Stomach (tissue), 9 donors: ENCODE data around the gene ETV1. TPM values are rescaled to one million over a fixed set of nuclear protein-coding genes. Genes with fewer than 3 reads are reported as not detected.
A peak's percentile ranks its signal among the peaks of the same experiment; 100 is the strongest.

Experiments
- DNase-seq, 2 donors: peaks; one replicate each; pipeline versions ENCODE4 v3.0.0 to v3.0.0-alpha.2; 2013 to 2019
- H3K27ac ChIP-seq, 5 donors: fragments of 200-600 bp in 4 of 5; sonication (generic) in 4 of 5; one replicate each; pipeline ENCODE4 v1.5.1; 2013 to 2019; ENCODE audit warnings: mild to moderate bottlenecking in 1 of 5, moderate library complexity in 1 of 5
- H3K27me3 ChIP-seq, 3 donors: fragments of 200-600 bp; sonication (generic); one replicate each; pipeline ENCODE4 v1.5.1; 2017 to 2019; ENCODE audit warnings: mixed run types in 1 of 3
- H3K36me3 ChIP-seq, 4 donors: fragments of 200-600 bp; sonication (generic); 1 replicate in 3 of 4; 2 replicates in 1 of 4; pipeline ENCODE4 v1.5.1; 2016 to 2019
- H3K4me1 ChIP-seq, 4 donors: fragments of 200-600 bp; sonication (generic); one replicate each; pipeline ENCODE4 v1.5.1; 2016 to 2019
- H3K4me3 ChIP-seq, 4 donors: fragments of 200-600 bp; sonication (generic) in 3 of 4; one replicate each; pipeline ENCODE4 v1.5.1; 2016 to 2019; ENCODE audit warnings: mild to moderate bottlenecking in 1 of 4
- H3K9me3 ChIP-seq, 4 donors: fragments of 200-600 bp; sonication (generic); one replicate each; pipeline ENCODE4 v1.5.1; 2016 to 2019
- CTCF ChIP-seq, 7 experiments: fragments of 450-650 bp in 4 of 7; fragments of 200-600 bp in 3 of 7; sonication (generic) in 3 of 7; IDR thresholded peaks; one replicate each; pipeline ENCODE4 v1.5.1; 2016 to 2019; ENCODE audit warnings: antibody characterized with exemption in 7 of 7, control low read depth in 2 of 7, mild to moderate bottlenecking in 1 of 7
- EP300 ChIP-seq: sonication (generic); formaldehyde crosslinking; IDR thresholded peaks from one replicate; pipeline ENCODE4 v1.6.1; 2017; ENCODE audit warnings: antibody characterized with exemption
- POLR2A ChIP-seq, 4 donors: fragments of 450-650 bp; IDR thresholded peaks; one replicate each; pipeline ENCODE4 v1.6.1; 2016; ENCODE audit warnings: antibody characterized with exemption in 4 of 4, control low read depth in 2 of 4, mild to moderate bottlenecking in 1 of 4, moderate library complexity in 1 of 4
- POLR2AphosphoS5 ChIP-seq, 3 donors: sonication (generic); formaldehyde crosslinking; IDR thresholded peaks; one replicate each; pipeline ENCODE4 v1.6.1; 2016; ENCODE audit warnings: antibody characterized with exemption in 3 of 3
- WGBS, 5 donors: extraction: QIAGEN DNeasy Blood & Tissue Kit in 3 of 5; methylation state at CpG; one replicate each; pipeline versions ENCODE4 v1.1.5 to v1.1.7; 2013 to 2018; 5-methylcytosine and 5-hydroxymethylcytosine counted together
- intact Hi-C: fragments of 100-400 bp; cut with DNase I; formaldehyde crosslinking; loops from one replicate; pipeline ENCODE4 v1.15.1; 2023; ENCODE audit warnings: low total_unique reads
- polyA plus RNA-seq, 3 donors: library from polyadenylated mRNA; stranded (reverse); fragments of 200-250 nt; gene quantifications; one replicate each; pipeline ENCODE4 v1.2.3, GENCODE V29; 2013
- total RNA-seq, 5 donors: library from RNA; depleted of rRNA; stranded (reverse); fragments of >200 nt; gene quantifications; one replicate each; pipeline versions ENCODE4 v1.1.0 to v1.2.3, GENCODE V29; 2014 to 2016
- donor health status: healthy with polysubstance abuse.
- donor health status: Bipolar disorder and iron deficiency.
- donor health status: healthy.

The ETV1 gene
- total and polyA plus RNA-seq, 8 donors: 0.29 to 17.6 (median 1.3) TPM

DNA sequence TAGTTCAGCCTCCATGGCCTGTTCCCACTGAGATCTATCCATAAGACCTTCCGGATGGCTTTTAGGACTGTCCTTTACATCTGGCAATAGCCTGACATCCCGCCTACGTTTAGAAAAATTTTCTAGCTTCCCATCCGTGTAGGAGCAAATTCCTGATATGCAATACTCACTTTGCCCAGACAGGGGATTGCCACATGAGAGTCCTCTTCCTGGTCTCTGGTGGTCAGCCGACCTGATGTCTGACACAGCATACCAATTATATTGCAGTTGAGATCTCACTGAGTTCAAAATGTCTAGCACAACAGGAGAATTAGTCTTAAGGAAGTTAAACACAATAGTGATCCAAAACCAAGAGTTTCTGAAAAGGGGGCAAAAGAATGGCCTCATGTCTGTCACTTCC is 9.4 kb upstream of the ETV1 start:
- H3K36me3 ChIP-seq: no peaks in the 10 kb centered on the region
- H3K9me3 ChIP-seq: peaks cover 0 to 5% (median 0%) of the 10 kb centered on the region in 4 donors
- no peaks in the 10 kb centered on the region for H3K4me1 ChIP-seq
- 73 to 90% (median 88%) methylated on average over 5 of the region's 5 CpGs for WGBS, 5 donors
- DNase-seq: no peak
- TF ChIP-seq CTCF (IDR thresholded peaks at IDR 0.05): no peak
- no peak for TF ChIP-seq EP300
- no peak for TF ChIP-seq POLR2A (IDR thresholded peaks at IDR 0.05)
- TF ChIP-seq POLR2AphosphoS5 (IDR thresholded peaks at IDR 0.05): no peak
- intact Hi-C loops: no loop called here
- H3K27ac ChIP-seq: no peak overlapping the region
- no peak overlapping the region for H3K4me3 ChIP-seq
- no peaks in the 10 kb centered on the region for H3K27me3 ChIP-seq

- no peaks in the 10 kb centered on the region for H3K36me3 ChIP-seq
Measured at GRCh38 chr7:13992596-13992964, 3.1 kb upstream of the ETV1 start.

DNA sequence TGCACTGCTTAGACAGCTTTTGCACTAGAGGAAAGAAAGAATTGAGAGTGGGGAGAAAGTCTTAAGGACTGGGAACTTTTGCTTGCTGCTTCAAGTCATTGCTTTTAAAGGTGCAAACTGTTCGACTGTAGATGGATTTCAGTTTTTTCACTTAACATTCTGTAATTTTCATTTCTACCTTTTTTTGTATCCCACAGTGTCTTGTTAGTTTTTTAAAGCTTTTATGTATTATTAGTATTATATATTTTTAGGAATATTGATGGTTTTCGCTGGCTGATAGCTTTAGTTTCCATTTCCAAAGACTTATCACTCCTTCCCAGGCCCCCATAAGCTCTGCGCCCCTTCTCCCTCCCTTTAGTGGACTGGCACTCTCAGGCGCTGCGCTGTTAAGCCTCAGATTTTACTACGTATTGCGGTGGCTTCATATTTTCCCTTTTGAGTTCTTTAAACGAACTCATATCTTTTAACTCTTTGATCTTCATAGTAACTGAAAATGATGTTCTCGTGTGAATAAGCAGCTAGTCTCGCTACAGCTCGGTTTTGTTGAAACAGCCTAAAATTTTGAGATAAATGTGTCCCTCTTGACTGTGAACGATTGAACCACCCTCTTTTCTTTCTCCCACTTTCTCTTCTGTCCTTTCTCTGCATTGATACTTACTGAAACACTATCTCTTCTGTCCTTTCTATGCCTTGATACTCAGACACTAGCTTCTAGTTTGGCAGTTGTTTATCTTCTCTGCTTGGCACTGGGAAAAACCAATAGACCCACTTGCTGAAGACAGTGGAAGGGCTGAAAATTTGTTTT is 2.5 kb upstream of the ETV1 start:
- WGBS, 5 donors: 60 to 79% (median 68%) methylated on average over 12 of the region's 12 CpGs
- H3K9me3 ChIP-seq: no peaks in the 10 kb centered on the region
- TF ChIP-seq CTCF (IDR thresholded peaks at IDR 0.05): no peak
- TF ChIP-seq POLR2AphosphoS5 (IDR thresholded peaks at IDR 0.05): no peak
- TF ChIP-seq EP300: no peak
- TF ChIP-seq POLR2A (IDR thresholded peaks at IDR 0.05): no peak
- peak overlapping the region; percentile 73 to 89 (median 84) for H3K27ac ChIP-seq
- intact Hi-C loops: no loop called here
- H3K4me3 ChIP-seq: peak overlapping the region; percentile 53 to 70 (median 62)
- H3K4me1 ChIP-seq: peaks cover 0 to 25% (median 17%) of the 10 kb centered on the region in 4 donors
- DNase-seq: peak in 1 of 2 donors; percentile 39
- no peaks in the 10 kb centered on the region for H3K36me3 ChIP-seq
- no peaks in the 10 kb centered on the region for H3K27me3 ChIP-seq

More at GRCh38 chr7:13992596-13992964, 3.1 kb upstream of the ETV1 start:
- peak overlapping the region in 3 of 5 donors; percentile 84 to 89 (median 88) for H3K27ac ChIP-seq
- H3K4me1 ChIP-seq: peaks cover 0 to 25% (median 17%) of the 10 kb centered on the region in 4 donors
- no peaks in the 10 kb centered on the region for H3K27me3 ChIP-seq
- H3K4me3 ChIP-seq: no peak overlapping the region
- TF ChIP-seq CTCF (IDR thresholded peaks at IDR 0.05) (no peak), POLR2AphosphoS5 (IDR thresholded peaks at IDR 0.05) (no peak), POLR2A (IDR thresholded peaks at IDR 0.05) (no peak), EP300 (no peak)
- no peaks in the 10 kb centered on the region for H3K9me3 ChIP-seq
- 58 to 81% (median 78%) methylated on average over 1 of the region's 1 CpG for WGBS, 5 donors
- peak in 1 of 2 donors; percentile 24 for DNase-seq
- intact Hi-C loops: no loop called here

GRCh38 chr7:13990984-13991790 is 1.7 kb upstream of the ETV1 start:
- no peaks in the 10 kb centered on the region for H3K27me3 ChIP-seq
- intact Hi-C loops: no loop called here
- peaks cover 0 to 25% (median 17%) of the 10 kb centered on the region in 4 donors for H3K4me1 ChIP-seq
- DNase-seq: peak; percentile 91 to 98
- WGBS, 5 donors: 1% methylated on average over 31 to 38 of the region's 38 CpGs
- H3K4me3 ChIP-seq: peak overlapping the region; percentile 53 to 70 (median 62)
- no peaks in the 10 kb centered on the region for H3K9me3 ChIP-seq
- TF ChIP-seq CTCF (IDR thresholded peaks at IDR 0.05): peak in 4 of 7 experiments; percentile 21 to 47 (median 24)
- no peak for TF ChIP-seq POLR2A (IDR thresholded peaks at IDR 0.05)
- TF ChIP-seq EP300: no peak
- peak; percentile 24 to 68 (median 31) for TF ChIP-seq POLR2AphosphoS5 (IDR thresholded peaks at IDR 0.05)
- no peaks in the 10 kb centered on the region for H3K36me3 ChIP-seq
- H3K27ac ChIP-seq: peak overlapping the region; percentile 73 to 89 (median 84)
